Mucosa of descending colon (tissue), 3 donors: ENCODE data around the gene ELAVL3. TPM values are rescaled to one million over a fixed set of nuclear protein-coding genes. Genes with fewer than 3 reads are reported as not detected.
A peak's percentile ranks its signal among the peaks of the same experiment; 100 is the strongest.

Source experiments
- ATAC-seq: fragments of 200-7000 bp; cut with Tn5 transposase; one replicate; pipeline ENCODE4 v1.9.1; 2020; ENCODE audit warnings: mild to moderate bottlenecking, moderate library complexity
- DNase-seq, 3 donors: peaks; one replicate each; pipeline ENCODE4 v3.0.0-alpha.2; 2020
- H3K36me3 ChIP-seq: fragments of 200-600 bp; one replicate; pipeline ENCODE4 v1.8.0; 2021; ENCODE audit warnings: low read depth, mild to moderate bottlenecking
- H3K4me1 ChIP-seq: fragments of 200-600 bp; one replicate; pipeline ENCODE4 v1.8.0; 2021; ENCODE audit warnings: low read depth, mild to moderate bottlenecking
- H3K4me3 ChIP-seq: fragments of 200-600 bp; one replicate; pipeline ENCODE4 v1.8.0; 2021; ENCODE audit warnings: mild to moderate bottlenecking
- H3K9me3 ChIP-seq: fragments of 200-600 bp; one replicate; pipeline ENCODE4 v1.8.0; 2021; ENCODE audit warnings: mild to moderate bottlenecking
- intact Hi-C, 2 donors: fragments of 100-400 bp; cut with DNase I in 1 of 2; cut with micrococcal nuclease in 1 of 2; formaldehyde crosslinking; loops; one replicate each; pipeline versions ENCODE4 v1.11.0 to v1.11.1; 2022; cut with DNase I, micrococcal nuclease
- total RNA-seq, 3 donors: library from RNA; stranded (reverse); fragmentation: NEBNext Ultra II Directional in 2 of 3; extraction: Animal tissue kit (Norgen Biotek cat#: 25700) in 2 of 3; gene quantifications; one replicate each; pipeline versions ENCODE4 v1.2.1 to v1.2.4, GENCODE V29; 2021 to 2023
- TF ChIP-seq, protein P1 (sequence below): fragments of 200-600 bp; IDR thresholded peaks from one replicate; pipeline ENCODE4 v1.8.0; 2022; ENCODE audit warnings: antibody characterized with exemption, mild to moderate bottlenecking
- donor health status: DM: no; HTN: no; CAD: no; lungs with moderate emphysema.
- donor health status: DM: no; HTN: no; CAD: no.
- donor health status: DM: no; HTN: yes; CAD: no.

The ELAVL3 gene
- total RNA-seq, 3 donors from 2014 or later = 0.51 to 2.5 TPM; not detected in 1

DNA sequence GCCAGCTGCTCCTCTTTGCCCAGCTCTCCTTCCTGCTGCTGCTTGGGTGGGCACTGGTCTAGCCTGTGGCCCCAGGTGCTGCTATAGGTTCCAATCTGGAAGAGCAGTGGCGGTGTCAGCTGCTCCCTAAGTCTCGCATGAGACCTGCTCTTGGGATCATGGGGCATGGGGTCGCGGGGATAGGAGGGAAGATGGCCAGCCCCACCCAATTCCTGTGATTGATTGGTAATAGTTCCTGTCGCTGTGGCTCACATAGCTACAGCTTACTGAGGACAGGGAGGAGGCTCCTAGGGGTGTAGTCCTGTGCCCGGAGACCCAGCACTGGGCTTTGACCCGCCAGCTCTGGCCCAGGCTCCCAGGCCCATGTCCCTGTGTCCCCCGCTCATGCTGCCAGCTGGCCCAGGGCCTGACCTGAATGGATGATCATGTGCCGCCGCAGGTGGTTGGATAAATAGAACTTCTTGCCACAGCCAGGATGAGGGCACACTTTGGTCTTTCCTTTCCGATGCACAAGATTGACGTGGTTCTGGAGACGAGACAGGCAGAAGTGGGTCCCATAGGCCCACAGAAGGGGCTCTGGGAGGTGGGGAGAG lies 4.5 kb upstream of the ELAVL3 start:
- Histone ChIP-seq H3K36me3 (no peaks in the 10 kb centered on the region), H3K4me1 (peaks cover 10% of the 10 kb centered on the region), H3K4me3 (no peak overlapping the region), H3K9me3 (no peaks in the 10 kb centered on the region)
- intact Hi-C loops = no loop called here
- ATAC-seq (no peak), DNase-seq (no peak)
- TF ChIP-seq, protein P1, sequence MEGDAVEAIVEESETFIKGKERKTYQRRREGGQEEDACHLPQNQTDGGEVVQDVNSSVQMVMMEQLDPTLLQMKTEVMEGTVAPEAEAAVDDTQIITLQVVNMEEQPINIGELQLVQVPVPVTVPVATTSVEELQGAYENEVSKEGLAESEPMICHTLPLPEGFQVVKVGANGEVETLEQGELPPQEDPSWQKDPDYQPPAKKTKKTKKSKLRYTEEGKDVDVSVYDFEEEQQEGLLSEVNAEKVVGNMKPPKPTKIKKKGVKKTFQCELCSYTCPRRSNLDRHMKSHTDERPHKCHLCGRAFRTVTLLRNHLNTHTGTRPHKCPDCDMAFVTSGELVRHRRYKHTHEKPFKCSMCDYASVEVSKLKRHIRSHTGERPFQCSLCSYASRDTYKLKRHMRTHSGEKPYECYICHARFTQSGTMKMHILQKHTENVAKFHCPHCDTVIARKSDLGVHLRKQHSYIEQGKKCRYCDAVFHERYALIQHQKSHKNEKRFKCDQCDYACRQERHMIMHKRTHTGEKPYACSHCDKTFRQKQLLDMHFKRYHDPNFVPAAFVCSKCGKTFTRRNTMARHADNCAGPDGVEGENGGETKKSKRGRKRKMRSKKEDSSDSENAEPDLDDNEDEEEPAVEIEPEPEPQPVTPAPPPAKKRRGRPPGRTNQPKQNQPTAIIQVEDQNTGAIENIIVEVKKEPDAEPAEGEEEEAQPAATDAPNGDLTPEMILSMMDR = no peak

DNA sequence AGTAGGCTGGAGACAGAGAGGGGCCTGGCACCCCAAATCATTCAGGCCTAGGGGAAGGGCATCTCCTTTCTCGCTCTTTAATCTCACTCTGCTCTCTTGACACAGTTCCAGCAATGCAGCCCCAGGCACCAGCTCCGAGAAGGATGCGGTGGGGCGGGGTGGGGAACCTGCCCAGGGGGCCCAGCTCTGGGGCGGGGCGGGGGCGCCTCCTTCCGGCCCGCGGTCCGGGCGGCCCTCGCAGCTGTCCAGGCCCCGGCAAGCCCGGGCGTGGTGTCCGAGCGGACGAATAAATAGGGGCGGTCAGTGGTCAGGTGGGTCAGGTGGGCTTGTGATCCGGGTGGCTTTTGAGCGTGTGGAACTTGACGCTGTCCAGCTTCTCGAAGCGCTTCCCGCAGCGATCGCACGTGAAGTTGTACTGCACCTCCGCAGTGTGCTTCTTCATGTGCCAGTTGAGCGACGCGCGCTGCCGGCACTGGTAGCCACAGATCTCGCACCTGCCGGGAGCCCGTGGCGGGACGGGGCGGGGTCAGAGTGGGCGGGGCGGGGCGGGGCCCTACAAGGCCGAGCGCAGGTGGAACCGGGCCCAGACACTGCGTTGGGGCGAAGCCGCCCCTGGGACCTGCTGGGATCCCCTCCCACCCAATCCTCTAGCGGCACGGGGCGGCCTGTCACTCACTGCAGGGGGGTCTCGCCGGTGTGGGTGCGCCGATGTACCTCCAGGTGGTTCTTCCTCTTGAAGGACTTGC lies 2.7 kb upstream of the ELAVL3 start:
- no peak for DNase-seq
- H3K4me1 ChIP-seq = peaks cover 15% of the 10 kb centered on the region
- TF ChIP-seq, protein P1 = no peak
- H3K4me3 ChIP-seq = no peak overlapping the region
- ATAC-seq = no peak
- H3K9me3 ChIP-seq = no peaks in the 10 kb centered on the region
- intact Hi-C loops = no loop called here
- H3K36me3 ChIP-seq = no peaks in the 10 kb centered on the region

DNA sequence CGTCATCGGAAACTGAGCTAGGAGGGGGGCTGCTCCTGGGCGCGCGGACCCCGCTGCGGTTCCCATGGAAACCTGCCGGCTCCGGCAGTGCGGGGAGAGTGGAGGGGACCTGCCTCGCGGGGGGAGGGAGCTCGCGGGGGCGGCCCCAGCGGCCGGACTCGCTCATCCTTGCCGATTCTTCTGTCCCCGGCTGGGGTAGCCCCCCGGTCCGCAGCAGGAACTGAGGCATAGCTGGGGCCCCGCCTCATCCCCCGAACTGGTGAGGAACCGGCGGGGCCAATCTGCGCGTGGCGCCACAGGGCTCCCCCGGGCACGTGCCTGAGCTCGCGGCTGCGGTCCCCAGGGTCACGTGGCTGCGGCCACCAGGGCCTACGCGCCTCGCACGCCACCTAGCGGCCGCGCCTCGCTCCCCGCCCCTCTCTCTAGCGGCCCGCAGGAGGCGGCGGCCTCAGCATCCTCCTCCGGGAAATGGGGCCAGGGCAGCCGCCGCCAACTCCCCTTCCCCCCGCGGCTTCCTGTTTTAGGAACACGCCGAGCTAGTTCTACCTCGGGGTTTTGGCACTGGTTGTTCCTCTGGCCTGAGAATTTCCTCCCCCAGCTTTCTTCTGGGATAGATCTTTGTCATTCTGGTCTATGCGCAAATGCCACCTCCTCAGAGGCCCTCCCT lies 1.7 kb upstream of the ELAVL3 start:
- no peaks in the 10 kb centered on the region for H3K9me3 ChIP-seq
- intact Hi-C loops = no loop called here
- H3K4me3 ChIP-seq = no peak overlapping the region
- peak; percentile 87 to 91 (median 87) for DNase-seq
- ATAC-seq = peak; percentile 93
- TF ChIP-seq, protein P1 = peak; percentile 98
- peaks cover 15% of the 10 kb centered on the region for H3K4me1 ChIP-seq
- no peaks in the 10 kb centered on the region for H3K36me3 ChIP-seq

DNA sequence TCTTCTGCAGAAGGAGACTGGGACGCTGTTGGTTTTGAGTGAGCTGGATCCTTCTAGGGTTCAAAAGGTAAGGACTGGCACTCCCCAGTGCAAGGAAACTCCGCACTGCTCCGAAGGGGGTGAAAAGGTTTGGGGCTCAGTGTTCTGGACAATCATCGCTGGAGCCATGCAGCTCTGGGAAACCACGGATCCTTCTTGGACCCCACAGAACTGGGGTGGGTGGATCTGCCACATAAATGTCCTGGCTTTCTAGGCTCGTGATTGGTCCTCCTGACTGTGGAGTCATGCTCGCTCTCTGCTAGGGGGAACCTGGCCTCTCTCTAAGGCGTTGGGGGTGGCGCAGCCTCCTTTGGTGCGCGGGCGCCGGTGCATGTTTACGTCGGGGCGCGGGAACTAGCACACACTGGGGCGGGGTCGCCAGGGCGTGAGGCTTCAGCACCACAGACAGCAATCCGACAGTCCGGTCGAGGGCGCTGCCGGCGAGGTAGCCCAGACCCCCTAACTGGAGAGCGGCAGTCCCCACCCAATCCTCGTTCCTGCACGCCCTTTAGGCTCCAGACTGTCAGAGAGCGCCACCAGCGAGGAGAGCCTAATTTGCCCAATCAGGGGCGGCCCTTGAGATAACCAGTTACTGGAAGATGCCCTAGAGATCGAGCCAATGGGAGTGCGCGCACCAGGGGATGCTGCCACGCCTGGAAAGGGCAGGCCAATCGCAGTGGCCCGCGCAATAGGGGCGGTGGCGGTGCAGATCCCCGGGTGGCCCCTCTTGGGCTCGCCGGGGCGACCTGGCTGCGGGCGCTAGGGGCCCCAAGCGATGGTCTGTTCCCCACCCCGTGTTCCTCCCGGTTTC lies 913 bp upstream of the ELAVL3 start:
- ATAC-seq (peak; percentile 64), DNase-seq (peak; percentile 34 to 79 (median 59))
- intact Hi-C loops = no loop called here
- Histone ChIP-seq H3K36me3 (no peaks in the 10 kb centered on the region), H3K4me3 (no peak overlapping the region), H3K4me1 (peaks cover 15% of the 10 kb centered on the region), H3K9me3 (no peaks in the 10 kb centered on the region)
- TF ChIP-seq, protein P1 = no peak
